ENCODE measurements around the gene ABHD5. TPM values are rescaled to one million over a fixed set of nuclear protein-coding genes. Genes with fewer than 3 reads are reported as not detected.
A peak's percentile ranks its signal among the peaks of the same experiment; 100 is the strongest.

The ABHD5 gene
- total RNA-seq, result 8.0 to 9.5 TPM (median 8.4 TPM) in 3 replicates

DNA sequence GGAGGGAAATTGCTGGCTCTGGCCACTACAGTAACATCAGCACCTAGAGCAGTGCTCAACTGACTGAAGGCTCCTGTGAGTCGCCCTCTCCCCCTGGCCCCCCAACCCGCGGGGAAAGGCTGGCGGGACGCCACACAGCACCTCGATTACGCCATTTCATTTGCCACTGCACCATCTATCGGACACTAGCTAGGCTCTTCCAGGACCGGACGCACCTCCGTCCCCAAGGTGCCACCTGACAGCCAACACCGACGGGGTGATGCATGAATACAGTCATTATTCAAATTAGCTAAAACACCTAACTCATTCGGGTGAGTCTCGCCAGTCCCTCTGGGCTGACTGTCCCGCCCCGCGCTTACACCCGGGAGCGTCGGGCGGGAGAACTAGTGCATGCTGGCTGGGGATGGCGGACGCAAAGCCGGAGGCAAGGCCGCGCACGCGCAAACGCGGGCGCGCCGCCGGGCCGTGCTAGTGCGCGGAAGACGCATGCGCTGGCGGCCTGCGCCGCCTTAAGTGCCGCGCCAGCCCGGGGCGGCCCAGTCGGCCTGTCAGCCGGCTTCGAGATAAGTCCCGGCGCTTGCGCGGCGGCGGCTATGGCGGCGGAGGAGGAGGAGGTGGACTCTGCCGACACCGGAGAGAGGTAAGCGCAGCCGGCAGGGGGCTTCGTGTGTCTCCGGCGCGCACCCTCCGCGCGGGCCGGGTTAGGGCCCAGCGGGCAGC, at the start of gene ABHD5:
Gene ABHD5 (plus strand): TSS at position 539 of the 720 bp plus-strand sequence. CDS start 55 bp downstream, at position 594.
- DNase-seq (ENCODE audit: low spot score in 2 of 2, unreplicated experiment in 2 of 2), result peak; percentile 91 to 93
- TF ChIP-seq, protein P1, sequence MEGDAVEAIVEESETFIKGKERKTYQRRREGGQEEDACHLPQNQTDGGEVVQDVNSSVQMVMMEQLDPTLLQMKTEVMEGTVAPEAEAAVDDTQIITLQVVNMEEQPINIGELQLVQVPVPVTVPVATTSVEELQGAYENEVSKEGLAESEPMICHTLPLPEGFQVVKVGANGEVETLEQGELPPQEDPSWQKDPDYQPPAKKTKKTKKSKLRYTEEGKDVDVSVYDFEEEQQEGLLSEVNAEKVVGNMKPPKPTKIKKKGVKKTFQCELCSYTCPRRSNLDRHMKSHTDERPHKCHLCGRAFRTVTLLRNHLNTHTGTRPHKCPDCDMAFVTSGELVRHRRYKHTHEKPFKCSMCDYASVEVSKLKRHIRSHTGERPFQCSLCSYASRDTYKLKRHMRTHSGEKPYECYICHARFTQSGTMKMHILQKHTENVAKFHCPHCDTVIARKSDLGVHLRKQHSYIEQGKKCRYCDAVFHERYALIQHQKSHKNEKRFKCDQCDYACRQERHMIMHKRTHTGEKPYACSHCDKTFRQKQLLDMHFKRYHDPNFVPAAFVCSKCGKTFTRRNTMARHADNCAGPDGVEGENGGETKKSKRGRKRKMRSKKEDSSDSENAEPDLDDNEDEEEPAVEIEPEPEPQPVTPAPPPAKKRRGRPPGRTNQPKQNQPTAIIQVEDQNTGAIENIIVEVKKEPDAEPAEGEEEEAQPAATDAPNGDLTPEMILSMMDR (IDR thresholded peaks at IDR 0.05; ENCODE audit: unreplicated experiment), result peak; percentile 16
- H3K9me3 Mint-ChIP-seq, result no peaks in the 10 kb centered on the region
- H3K4me3 Mint-ChIP-seq, result peak within 1 kb of the TSS; percentile 84
- H3K4me1 Mint-ChIP-seq, result peaks cover 19% of the 10 kb centered on the region
- H3K27ac Mint-ChIP-seq, result peak within 1 kb of the TSS; percentile 97
- H3K36me3 Mint-ChIP-seq, result peaks cover 7% of the 10 kb centered on the region
- no peaks in the 10 kb centered on the region for H3K27me3 Mint-ChIP-seq (ENCODE audit: low read depth)

DNA sequence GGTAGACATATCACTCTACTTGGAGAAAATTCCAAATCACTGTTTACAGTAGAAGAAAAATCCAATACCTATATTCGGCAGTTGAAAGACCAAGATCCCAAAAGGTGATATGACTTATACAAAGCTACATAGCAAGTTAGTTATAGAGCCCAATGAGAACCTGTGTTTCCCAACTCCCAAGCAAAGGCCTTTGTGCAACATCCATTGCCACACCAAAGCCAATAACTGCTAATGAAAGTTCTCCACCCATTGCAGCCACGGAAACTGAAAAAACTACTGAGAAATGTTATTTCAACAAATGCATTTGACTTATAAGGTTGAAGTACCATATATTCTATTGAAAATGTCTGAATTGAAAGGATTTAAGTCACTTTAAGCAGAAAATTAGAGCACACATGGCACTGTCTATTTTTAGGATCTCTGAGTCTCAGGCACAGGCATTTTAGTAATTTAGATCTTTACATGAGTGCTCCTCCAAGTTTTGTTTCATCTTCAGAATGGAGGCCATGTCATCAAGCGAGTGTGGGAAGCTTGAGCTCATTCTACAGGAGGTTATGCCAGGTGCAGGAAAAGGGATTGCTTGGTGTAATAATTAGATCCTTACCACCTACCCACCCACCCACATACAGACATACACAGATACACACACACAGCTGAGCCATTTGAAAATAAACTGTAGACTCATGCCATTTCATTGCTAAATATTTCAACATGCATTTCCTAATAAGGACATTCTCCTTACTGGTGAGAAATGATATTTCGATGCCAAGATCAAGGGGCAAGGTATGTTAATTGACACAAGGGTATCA, 49.2 kb upstream of the ABHD5 start:
- Mint-ChIP-seq H3K36me3 (no peaks in the 10 kb centered on the region), H3K27me3 (ENCODE audit: low read depth) (no peaks in the 10 kb centered on the region), H3K9me3 (no peaks in the 10 kb centered on the region), H3K27ac (no peak overlapping the region), H3K4me3 (no peak overlapping the region), H3K4me1 (peaks cover 17% of the 10 kb centered on the region)
- TF ChIP-seq, protein P1 (IDR thresholded peaks at IDR 0.05; ENCODE audit: unreplicated experiment), result no peak
- DNase-seq (ENCODE audit: low spot score in 2 of 2, unreplicated experiment in 2 of 2), result no peak

DNA sequence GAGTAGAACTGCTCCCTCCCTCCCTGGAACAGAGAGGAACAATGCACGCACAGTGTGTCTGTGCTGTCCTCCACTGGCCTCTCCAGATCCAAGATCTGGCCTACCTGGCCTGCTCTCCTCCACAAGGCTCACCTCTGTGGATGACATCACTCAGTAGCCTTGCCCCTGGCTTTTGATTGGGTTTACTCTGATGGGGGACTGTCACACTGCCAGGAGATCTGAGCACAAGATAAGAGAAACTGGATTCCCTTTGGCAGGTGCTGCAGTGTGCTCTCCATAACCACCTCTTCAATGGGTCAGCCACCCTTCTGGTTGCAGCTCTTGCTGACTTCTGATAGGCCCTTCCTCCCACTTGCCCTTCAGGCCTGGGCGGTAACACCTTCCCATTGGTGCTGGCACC, 46.3 kb upstream of the ABHD5 start:
- H3K36me3 Mint-ChIP-seq, result no peaks in the 10 kb centered on the region
- no peak overlapping the region for H3K27ac Mint-ChIP-seq
- no peaks in the 10 kb centered on the region for H3K4me1 Mint-ChIP-seq
- no peaks in the 10 kb centered on the region for H3K27me3 Mint-ChIP-seq (ENCODE audit: low read depth)
- DNase-seq (ENCODE audit: low spot score in 2 of 2, unreplicated experiment in 2 of 2), result no peak
- H3K9me3 Mint-ChIP-seq, result no peaks in the 10 kb centered on the region
- TF ChIP-seq, protein P1 (IDR thresholded peaks at IDR 0.05; ENCODE audit: unreplicated experiment), result no peak
- no peak overlapping the region for H3K4me3 Mint-ChIP-seq

DNA sequence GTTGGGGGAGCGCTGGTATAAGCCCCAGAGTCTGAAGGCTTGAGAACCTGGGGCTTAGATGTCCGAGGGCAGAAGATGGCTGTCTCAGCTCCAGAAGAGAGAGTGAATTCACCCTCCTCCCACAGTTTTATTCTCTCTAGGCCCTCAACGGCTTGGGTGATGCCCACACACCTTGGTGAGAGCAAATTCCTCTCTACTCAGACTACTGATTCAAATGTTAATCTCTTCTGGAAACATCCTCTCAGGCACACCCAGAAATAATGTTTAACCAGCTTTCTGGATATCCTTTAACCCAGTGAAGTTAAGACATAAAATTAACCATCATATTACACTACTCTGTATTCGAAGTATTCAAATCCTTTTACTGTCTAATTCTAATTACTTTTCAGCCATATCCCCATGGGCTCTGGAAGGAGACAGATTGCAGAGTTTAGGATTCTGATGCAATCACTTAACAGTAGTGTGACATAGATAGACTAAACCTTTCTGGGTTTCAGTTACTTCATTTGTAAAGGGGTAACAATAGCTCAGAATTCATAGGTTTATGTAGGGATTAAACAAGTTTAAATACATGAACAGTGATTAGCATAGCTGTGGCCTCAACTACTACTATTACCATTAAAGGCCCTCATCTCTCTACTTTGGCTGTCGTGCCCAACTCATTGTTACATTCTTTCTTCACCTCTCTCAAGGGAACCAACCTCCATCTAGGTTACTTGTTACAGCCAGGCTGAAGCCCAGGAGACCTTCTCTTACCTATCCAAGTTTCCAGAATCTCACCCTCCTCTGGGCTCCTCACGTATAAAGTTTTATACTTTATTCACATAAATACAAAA, 43.2 kb upstream of the ABHD5 start:
- no peak for DNase-seq (ENCODE audit: low spot score in 2 of 2, unreplicated experiment in 2 of 2)
- TF ChIP-seq, protein P1 (IDR thresholded peaks at IDR 0.05; ENCODE audit: unreplicated experiment), result no peak
- Mint-ChIP-seq H3K27me3 (ENCODE audit: low read depth) (no peaks in the 10 kb centered on the region), H3K9me3 (no peaks in the 10 kb centered on the region), H3K27ac (no peak overlapping the region), H3K36me3 (no peaks in the 10 kb centered on the region), H3K4me1 (no peaks in the 10 kb centered on the region), H3K4me3 (no peak overlapping the region)

DNA sequence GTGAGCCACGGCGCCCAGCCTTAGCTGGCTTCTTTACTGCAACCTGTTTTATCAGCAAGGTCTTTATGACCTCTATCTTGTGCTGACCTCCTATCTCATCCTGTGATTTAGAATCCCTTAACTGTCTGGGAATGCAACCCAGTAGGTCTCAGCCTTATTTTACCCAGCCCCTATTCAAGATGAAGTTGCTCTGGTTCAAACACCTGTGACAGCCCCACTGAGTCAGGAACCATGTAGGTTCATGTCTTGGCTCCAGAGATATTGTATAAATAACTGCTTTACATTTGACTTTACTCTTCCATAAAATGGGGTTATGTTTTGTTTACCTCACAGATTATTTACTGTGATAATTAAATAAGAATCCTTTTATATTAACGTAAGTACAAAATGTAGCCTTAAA, 41.8 kb upstream of the ABHD5 start:
- Mint-ChIP-seq H3K4me3 (no peak overlapping the region), H3K27ac (no peak overlapping the region), H3K27me3 (ENCODE audit: low read depth) (no peaks in the 10 kb centered on the region), H3K36me3 (no peaks in the 10 kb centered on the region), H3K9me3 (no peaks in the 10 kb centered on the region), H3K4me1 (no peaks in the 10 kb centered on the region)
- TF ChIP-seq, protein P1 (IDR thresholded peaks at IDR 0.05; ENCODE audit: unreplicated experiment), result no peak
- no peak for DNase-seq (ENCODE audit: low spot score in 2 of 2, unreplicated experiment in 2 of 2)

Measured in mesothelial cell of epicardium (in vitro differentiated cells).